ENCODE measurements around the gene PRDM10. TPM values are rescaled to one million over a fixed set of nuclear protein-coding genes. Genes with fewer than 3 reads are reported as not detected.

Gene PRDM10
- total and polyA plus RNA-seq, 10 donors, result 1.6 to 16.2 (median 10.3) TPM

- 83 to 95% (median 88%) methylated on average over 5 of the region's 5 CpGs for WGBS, 5 donors
- Histone ChIP-seq H3K4me1 (no peaks in the 10 kb centered on the region), H3K27ac (no peak overlapping the region), H3K27me3 (replicated peaks in 1 of 7) (no peaks in the 10 kb centered on the region), H3K36me3 (peaks cover 0 to 64% (median 15%) of the 10 kb centered on the region in 6 donors), H3K9me3 (no peaks in the 10 kb centered on the region), H3K4me3 (no peak overlapping the region)
- DNase-seq, result no peak
- TF ChIP-seq CTCF (IDR thresholded peaks at IDR 0.05 in 8 of 11, conservative IDR thresholded peaks at IDR 0.05 in 3 of 11), result no peak
- intact Hi-C loops (cut with DNase I; ENCODE audit: low total_unique reads), result no loop called here
Observed at GRCh38 chr11:129938764-129939163, 63.9 kb downstream of the PRDM10 start.

- Histone ChIP-seq H3K4me3 (no peak overlapping the region), H3K27me3 (replicated peaks in 1 of 7) (no peaks in the 10 kb centered on the region), H3K36me3 (peaks cover 0 to 64% (median 15%) of the 10 kb centered on the region in 6 donors), H3K9me3 (no peaks in the 10 kb centered on the region), H3K4me1 (no peaks in the 10 kb centered on the region), H3K27ac (no peak overlapping the region)
- TF ChIP-seq POLR2AphosphoS5 (IDR thresholded peaks at IDR 0.05) (no peak), CTCF (IDR thresholded peaks at IDR 0.05 in 8 of 11, conservative IDR thresholded peaks at IDR 0.05 in 3 of 11) (no peak), POLR2A (IDR thresholded peaks at IDR 0.05) (no peak)
- no peak for DNase-seq
- intact Hi-C loops (cut with DNase I; ENCODE audit: low total_unique reads), result no loop called here
- 85 to 91% (median 89%) methylated on average over 4 of the region's 4 CpGs for WGBS, 5 donors
Observed at GRCh38 chr11:129937592-129938238, 64.9 kb downstream of the PRDM10 start.

GRCh38 chr11:129935723-129936122, 66.9 kb downstream of the PRDM10 start:
- WGBS, 5 donors, result 83 to 94% (median 89%) methylated on average over 3 of the region's 3 CpGs
- no peak for DNase-seq
- H3K36me3 ChIP-seq, result peaks cover 0 to 62% (median 12%) of the 10 kb centered on the region in 6 donors
- TF ChIP-seq POLR2AphosphoS5 (IDR thresholded peaks at IDR 0.05), result no peak
- no peak for TF ChIP-seq POLR2A (IDR thresholded peaks at IDR 0.05)
- no peak for TF ChIP-seq CTCF (IDR thresholded peaks at IDR 0.05 in 8 of 11, conservative IDR thresholded peaks at IDR 0.05 in 3 of 11)
- H3K27ac ChIP-seq, result no peak overlapping the region
- no peaks in the 10 kb centered on the region for H3K27me3 ChIP-seq (replicated peaks in 1 of 7)
- intact Hi-C loops (cut with DNase I; ENCODE audit: low total_unique reads), result no loop called here
- H3K4me3 ChIP-seq, result no peak overlapping the region
- H3K4me1 ChIP-seq, result peaks cover 0 to 6% (median 0%) of the 10 kb centered on the region in 6 donors
- H3K9me3 ChIP-seq, result no peaks in the 10 kb centered on the region

GRCh38 chr11:129933891-129934290, 68.7 kb downstream of the PRDM10 start:
- Histone ChIP-seq H3K4me3 (no peak overlapping the region), H3K4me1 (peaks cover 0 to 22% (median 0%) of the 10 kb centered on the region in 6 donors), H3K27me3 (replicated peaks in 1 of 7) (no peaks in the 10 kb centered on the region), H3K36me3 (peaks cover 0 to 68% (median 18%) of the 10 kb centered on the region in 6 donors), H3K27ac (no peak overlapping the region), H3K9me3 (no peaks in the 10 kb centered on the region)
- intact Hi-C loops (cut with DNase I; ENCODE audit: low total_unique reads), result no loop called here
- 91 to 97% (median 95%) methylated on average over 9 of the region's 9 CpGs for WGBS, 5 donors
- no peak for DNase-seq
- TF ChIP-seq POLR2A (IDR thresholded peaks at IDR 0.05), result no peak
- no peak for TF ChIP-seq CTCF (IDR thresholded peaks at IDR 0.05 in 8 of 11, conservative IDR thresholded peaks at IDR 0.05 in 3 of 11)
- no peak for TF ChIP-seq POLR2AphosphoS5 (IDR thresholded peaks at IDR 0.05)
